HG02763 (cell line): ENCODE results near the gene WWOX.

Experiments used
- ATAC-seq: cut with Tn5 transposase; IDR thresholded peaks from one replicate; pipeline ENCODE4 v1.9.1; 2021; ENCODE audit warnings: mild to moderate bottlenecking, moderate library complexity; ENCODE audit not compliant: unreplicated experiment

Gene WWOX

GRCh38 chr16:78552106-78552675 lies 452.7 kb downstream of the WWOX start:
- ATAC-seq = no peak

- no peak for ATAC-seq
Measured at GRCh38 chr16:78552716-78553115, 453.3 kb downstream of the WWOX start.

- ATAC-seq = no peak
Measured at GRCh38 chr16:78553268-78554039, 454.0 kb downstream of the WWOX start.

- no peak for ATAC-seq
Measured at GRCh38 chr16:78556421-78556820, 457.0 kb downstream of the WWOX start.

GRCh38 chr16:78560997-78561396 lies 461.5 kb downstream of the WWOX start:
- ATAC-seq = no peak

GRCh38 chr16:78562111-78562510 lies 462.7 kb downstream of the WWOX start:
- ATAC-seq = no peak

- no peak for ATAC-seq
Measured at GRCh38 chr16:78562650-78563049, 463.2 kb downstream of the WWOX start.

GRCh38 chr16:78563905-78564304 lies 464.5 kb downstream of the WWOX start:
- no peak for ATAC-seq

- ATAC-seq = no peak
Measured at GRCh38 chr16:78566397-78567073, 467.1 kb downstream of the WWOX start.

GRCh38 chr16:78570399-78571141 lies 471.1 kb downstream of the WWOX start:
- ATAC-seq = no peak

GRCh38 chr16:78571434-78571833 lies 472.0 kb downstream of the WWOX start:
- ATAC-seq = no peak

GRCh38 chr16:78571898-78572358 lies 472.5 kb downstream of the WWOX start:
- no peak for ATAC-seq

GRCh38 chr16:78574571-78574970 lies 475.1 kb downstream of the WWOX start:
- peak; percentile 86 for ATAC-seq

GRCh38 chr16:78576941-78577340 lies 477.5 kb downstream of the WWOX start:
- ATAC-seq = no peak

- ATAC-seq = no peak
Measured at GRCh38 chr16:78577630-78578029, 478.2 kb downstream of the WWOX start.

GRCh38 chr16:78579020-78579419 lies 479.6 kb downstream of the WWOX start:
- ATAC-seq = no peak

GRCh38 chr16:78583441-78583840 lies 484.0 kb downstream of the WWOX start:
- no peak for ATAC-seq

- ATAC-seq = no peak
Measured at GRCh38 chr16:78584213-78584860, 484.9 kb downstream of the WWOX start.

GRCh38 chr16:78584991-78585390 lies 485.5 kb downstream of the WWOX start:
- no peak for ATAC-seq

- no peak for ATAC-seq
Measured at GRCh38 chr16:78589331-78589730, 489.9 kb downstream of the WWOX start.

- no peak for ATAC-seq
Measured at GRCh38 chr16:78591682-78592103, 492.2 kb downstream of the WWOX start.
